ENCODE data around the gene THSD4. TPM values are rescaled to one million over a fixed set of nuclear protein-coding genes. Genes with fewer than 3 reads are reported as not detected.
"Not testable (repeated sequence)": the region's sequence is repeated elsewhere in the genome, so short reads cannot be mapped to it uniquely, and the experiment has no call there.

The THSD4 gene
- total RNA-seq, 4 donors from 2014 or later = 10.7 to 59.5 (median 49.0) TPM

GRCh38 chr15:71393383-71393782 is 278.1 kb downstream of the THSD4 start:
- H3K36me3 ChIP-seq = no peaks in the 10 kb centered on the region
- no peak overlapping the region for H3K27ac ChIP-seq
- DNase-seq = no peak
- H3K9me3 ChIP-seq = no peaks in the 10 kb centered on the region
- H3K4me1 ChIP-seq = no peaks in the 10 kb centered on the region
- TF ChIP-seq CTCF (IDR thresholded peaks at IDR 0.05) (no peak), POLR2A (IDR thresholded peaks at IDR 0.05) (no peak)
- no peaks in the 10 kb centered on the region for H3K27me3 ChIP-seq
- no peak overlapping the region for H3K4me3 ChIP-seq

GRCh38 chr15:71396536-71397125 is 281.4 kb downstream of the THSD4 start:
- TF ChIP-seq POLR2A (IDR thresholded peaks at IDR 0.05) (no peak), CTCF (IDR thresholded peaks at IDR 0.05) (no peak)

GRCh38 chr15:71397377-71397776 is 282.1 kb downstream of the THSD4 start:
- no peak overlapping the region for H3K4me3 ChIP-seq
- no peaks in the 10 kb centered on the region for H3K4me1 ChIP-seq
- no peak for TF ChIP-seq CTCF (IDR thresholded peaks at IDR 0.05)
- no peak for TF ChIP-seq POLR2A (IDR thresholded peaks at IDR 0.05)
- H3K27me3 ChIP-seq = no peaks in the 10 kb centered on the region
- DNase-seq = no peak
- H3K27ac ChIP-seq = no peak overlapping the region
- H3K9me3 ChIP-seq = no peaks in the 10 kb centered on the region
- no peaks in the 10 kb centered on the region for H3K36me3 ChIP-seq

More at GRCh38 chr15:71396536-71397125, 281.4 kb downstream of the THSD4 start:
- Histone ChIP-seq H3K4me1 (no peaks in the 10 kb centered on the region), H3K9me3 (no peaks in the 10 kb centered on the region), H3K4me3 (no peak overlapping the region), H3K27me3 (no peaks in the 10 kb centered on the region), H3K36me3 (no peaks in the 10 kb centered on the region), H3K27ac (no peak overlapping the region)
- no peak for DNase-seq

GRCh38 chr15:71400294-71400693 is 285.0 kb downstream of the THSD4 start:
- H3K4me1 ChIP-seq = no peaks in the 10 kb centered on the region
- H3K27ac ChIP-seq = no peak overlapping the region
- no peak for DNase-seq
- H3K4me3 ChIP-seq = no peak overlapping the region
- no peaks in the 10 kb centered on the region for H3K36me3 ChIP-seq
- H3K9me3 ChIP-seq = no peaks in the 10 kb centered on the region
- TF ChIP-seq POLR2A (IDR thresholded peaks at IDR 0.05) = no peak
- no peak for TF ChIP-seq CTCF (IDR thresholded peaks at IDR 0.05)
- no peaks in the 10 kb centered on the region for H3K27me3 ChIP-seq

GRCh38 chr15:71401728-71402127 is 286.5 kb downstream of the THSD4 start:
- not testable (repeated sequence) for H3K4me3 ChIP-seq, H3K9me3 ChIP-seq, H3K27me3 ChIP-seq, H3K36me3 ChIP-seq, H3K27ac ChIP-seq, DNase-seq, H3K4me1 ChIP-seq

GRCh38 chr15:71409541-71409940 is 294.3 kb downstream of the THSD4 start:
- H3K27me3 ChIP-seq = no peaks in the 10 kb centered on the region
- TF ChIP-seq CTCF (IDR thresholded peaks at IDR 0.05) (no peak), POLR2A (IDR thresholded peaks at IDR 0.05) (no peak)
- no peak overlapping the region for H3K27ac ChIP-seq
- no peaks in the 10 kb centered on the region for H3K9me3 ChIP-seq
- DNase-seq = no peak
- H3K4me1 ChIP-seq = peaks cover 0 to 19% (median 7%) of the 10 kb centered on the region in 4 donors
- no peak overlapping the region for H3K4me3 ChIP-seq
- H3K36me3 ChIP-seq = no peaks in the 10 kb centered on the region
